HEK293 (cell line): Measurements from ENCODE around the gene PNPLA5.

Experiments
- CTCF ChIA-PET: fragments of 350-600 bp; formaldehyde crosslinking; extraction: SDS; loops from one replicate; lab custom pipeline; 2021; ENCODE audit warnings: antibody characterized with exemption; lab: Yijun Ruan, JAX
- POLR2A ChIA-PET: fragments of 300-600 bp; formaldehyde crosslinking; extraction: SDS; loops from one replicate; lab custom pipeline; 2020; ENCODE audit warnings: antibody characterized with exemption, inconsistent platforms; lab: Yijun Ruan, JAX
- H3K27ac ChIP-seq: fragments of 200-500 bp; sonication (Bioruptor generic); 2 replicates; pipeline ENCODE4 v1.5.1; 2014; ENCODE audit warnings: low read depth, low read length, control low read depth, inconsistent platforms; ENCODE audit errors: extremely low read depth
- H3K36me3 ChIP-seq, 2 experiments: fragments of 200-500 bp in 1 of 2; sonication (Bioruptor generic) in 1 of 2; 1 replicate in 1 of 2; 2 replicates in 1 of 2; pipeline ENCODE4 v1.5.1; 2014 to 2017; ENCODE audit warnings: inconsistent platforms in 2 of 2, low read length in 2 of 2; ENCODE audit not compliant: control insufficient read depth in 2 of 2, insufficient read depth in 1 of 2
- H3K4me1 ChIP-seq: fragments of 200-500 bp; sonication (Bioruptor generic); 2 replicates; pipeline ENCODE4 v1.5.1; 2014; ENCODE audit warnings: mild to moderate bottlenecking, low read length, inconsistent platforms; ENCODE audit not compliant: control insufficient read depth, insufficient read depth
- H3K4me3 ChIP-seq: 2 replicates; pipeline ENCODE4 v1.5.1; 2011; ENCODE audit warnings: low read depth, mild to moderate bottlenecking, control low read depth, low read length, moderate library complexity
- H3K9me3 ChIP-seq: fragments of 200-500 bp; sonication (Bioruptor generic); 2 replicates; pipeline ENCODE4 v1.5.1; 2014; ENCODE audit warnings: low read depth, low read length, inconsistent platforms; ENCODE audit not compliant: control insufficient read depth, insufficient read depth
- EGR2 ChIP-seq: fragments of 450-650 bp; formaldehyde crosslinking; IDR thresholded peaks from 2 replicates; pipeline ENCODE4 v1.5.1; 2016; ENCODE audit warnings: low read depth, missing biosample characterization, missing genetic modification characterization
- GLIS1 ChIP-seq: fragments of 450-650 bp; formaldehyde crosslinking; IDR thresholded peaks from 2 replicates; pipeline ENCODE4 v1.5.1; 2016; ENCODE audit warnings: missing biosample characterization, missing genetic modification characterization
- HOXD13 ChIP-seq: sonication (generic); formaldehyde crosslinking; IDR thresholded peaks from 2 replicates; pipeline ENCODE4 v1.8.0; 2022; ENCODE audit warnings: missing genetic modification reagents, borderline replicate concordance
- KLF1 ChIP-seq: fragments of 450-650 bp; formaldehyde crosslinking; IDR thresholded peaks from 2 replicates; pipeline ENCODE4 v1.5.1; 2016; ENCODE audit warnings: missing biosample characterization, missing genetic modification characterization
- KLF10 ChIP-seq: fragments of 450-650 bp; IDR thresholded peaks from 2 replicates; pipeline ENCODE4 v1.5.1; 2018; ENCODE audit warnings: missing biosample characterization, mild to moderate bottlenecking, missing genetic modification characterization
- KLF16 ChIP-seq: fragments of 450-650 bp; formaldehyde crosslinking; IDR thresholded peaks from 2 replicates; pipeline ENCODE4 v1.5.1; 2017; ENCODE audit warnings: missing biosample characterization, missing genetic modification characterization
- OVOL3 ChIP-seq: fragments of 450-650 bp; formaldehyde crosslinking; IDR thresholded peaks from 2 replicates; pipeline ENCODE4 v1.5.1; 2016; ENCODE audit warnings: missing biosample characterization, missing genetic modification characterization
- PRDM10 ChIP-seq: fragments of 450-650 bp; formaldehyde crosslinking; IDR thresholded peaks from 2 replicates; pipeline ENCODE4 v1.5.1; 2016; ENCODE audit warnings: missing biosample characterization, missing genetic modification characterization
- ZFHX2 ChIP-seq: fragments of 450-650 bp; formaldehyde crosslinking; conservative IDR thresholded peaks from 2 replicates; pipeline ENCODE4 v1.5.1; 2016; ENCODE audit warnings: missing biosample characterization, missing genetic modification characterization
- ZIC2 ChIP-seq: fragments of 450-650 bp; formaldehyde crosslinking; IDR thresholded peaks from 2 replicates; pipeline ENCODE4 v1.5.1; 2016; ENCODE audit warnings: missing biosample characterization, missing genetic modification characterization
- ZNF174 ChIP-seq: fragments of 450-650 bp; formaldehyde crosslinking; IDR thresholded peaks from 2 replicates; pipeline ENCODE4 v1.5.0; 2017; ENCODE audit warnings: missing biosample characterization, mild to moderate bottlenecking, missing genetic modification characterization
- ZNF184 ChIP-seq: fragments of 450-650 bp; IDR thresholded peaks from 2 replicates; pipeline ENCODE4 v1.5.1; 2018; ENCODE audit warnings: missing biosample characterization, mild to moderate bottlenecking, missing genetic modification characterization
- ZNF2 ChIP-seq: fragments of 450-650 bp; formaldehyde crosslinking; IDR thresholded peaks from 2 replicates; pipeline ENCODE4 v1.5.1; 2016; ENCODE audit warnings: missing biosample characterization, missing genetic modification characterization
- ZNF335 ChIP-seq: fragments of 450-650 bp; formaldehyde crosslinking; conservative IDR thresholded peaks from 2 replicates; pipeline ENCODE4 v1.5.1; 2016; ENCODE audit warnings: missing biosample characterization, missing genetic modification characterization
- ZNF473 ChIP-seq: fragments of 450-650 bp; formaldehyde crosslinking; IDR thresholded peaks from 2 replicates; pipeline ENCODE4 v1.5.1; 2017; ENCODE audit warnings: missing biosample characterization, missing genetic modification characterization
- ZNF501 ChIP-seq: fragments of 450-650 bp; formaldehyde crosslinking; IDR thresholded peaks from 2 replicates; pipeline ENCODE4 v1.5.1; 2016; ENCODE audit warnings: missing biosample characterization, missing genetic modification characterization
- ZNF600 ChIP-seq: fragments of 450-650 bp; formaldehyde crosslinking; IDR thresholded peaks from 2 replicates; pipeline ENCODE4 v1.5.1; 2016; ENCODE audit warnings: missing biosample characterization, missing genetic modification characterization
- ZNF623 ChIP-seq: fragments of 450-650 bp; formaldehyde crosslinking; IDR thresholded peaks from 2 replicates; pipeline ENCODE4 v1.5.1; 2016; ENCODE audit warnings: missing biosample characterization, missing genetic modification characterization
- ZNF660 ChIP-seq: fragments of 450-650 bp; IDR thresholded peaks from 2 replicates; pipeline ENCODE4 v1.5.1; 2018; ENCODE audit warnings: missing biosample characterization, mild to moderate bottlenecking, missing genetic modification characterization
- ZNF670 ChIP-seq: fragments of 450-650 bp; formaldehyde crosslinking; IDR thresholded peaks from 2 replicates; pipeline ENCODE4 v1.5.1; 2016; ENCODE audit warnings: missing biosample characterization, missing genetic modification characterization, low read depth
- ZNF777 ChIP-seq: fragments of 450-650 bp; formaldehyde crosslinking; IDR thresholded peaks from 2 replicates; pipeline ENCODE4 v1.5.1; 2017; ENCODE audit warnings: missing biosample characterization, missing genetic modification characterization, borderline replicate concordance
- ZNF785 ChIP-seq: fragments of 450-650 bp; formaldehyde crosslinking; IDR thresholded peaks from 2 replicates; pipeline ENCODE4 v1.5.1; 2016; ENCODE audit warnings: missing biosample characterization, missing genetic modification characterization
- TF ChIP-seq, protein P1 (sequence below): fragments of 450-650 bp; formaldehyde crosslinking; IDR thresholded peaks from 2 replicates; pipeline ENCODE4 v1.5.1; 2016; ENCODE audit warnings: missing biosample characterization, missing genetic modification characterization, low read depth

PNPLA5 gene

GRCh38 chr22:43854121-43854785, 37.6 kb downstream of the PNPLA5 start:
- Histone ChIP-seq H3K27ac (no peak overlapping the region), H3K36me3 (peaks cover 0 to 3% of the 10 kb centered on the region in 2 experiments; a peak in 1 of 3 replicates), H3K9me3 (no peaks in the 10 kb centered on the region; the same call in 1 of the 2 replicates), H3K4me1 (no peaks in the 10 kb centered on the region), H3K4me3 (no peak overlapping the region)
- POLR2A ChIA-PET = interaction anchor here (0.6 kb wide), 1 partner anchor 40 kb away, joined by 5 read pairs; no protein-coding TSS in a partner anchor
- CTCF ChIA-PET = no interaction called here
- TF ChIP-seq ZNF174 (no peak), KLF1 (tag by site-specific recombination) (peak; percentile 82)

DNA sequence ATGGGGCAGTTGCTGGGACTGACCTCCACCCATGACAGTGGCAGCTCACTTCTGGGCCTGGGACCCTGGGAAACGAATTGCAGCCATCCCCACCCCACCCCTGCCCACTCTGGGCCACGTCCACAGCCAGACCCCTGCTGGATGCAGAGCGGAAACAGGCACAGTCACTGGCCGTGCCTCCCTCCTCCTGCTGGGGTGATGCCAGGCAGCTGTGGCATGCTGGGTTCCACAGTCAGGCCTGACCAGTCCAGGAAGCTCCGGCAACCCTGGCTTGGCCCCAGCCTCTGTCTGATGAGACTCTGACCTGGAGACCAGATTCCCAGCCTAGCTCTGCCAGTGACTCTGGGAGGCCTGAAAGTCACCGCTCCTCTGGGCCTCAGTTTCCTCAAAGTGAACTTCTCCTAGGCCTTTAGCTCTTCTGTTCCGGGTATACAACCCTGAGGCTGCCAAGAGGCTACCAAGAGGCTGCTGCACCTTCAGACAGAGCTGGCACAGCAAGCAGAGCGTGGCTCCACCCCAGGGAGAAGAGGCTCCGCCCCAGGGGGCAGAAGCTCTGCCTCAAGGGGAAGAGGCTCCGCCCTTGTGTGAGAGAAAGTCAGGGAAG, 38.4 kb downstream of the PNPLA5 start:
- Histone ChIP-seq H3K9me3 (no peaks in the 10 kb centered on the region; the same call in 1 of the 2 replicates), H3K36me3 (peaks cover 0 to 3% of the 10 kb centered on the region in 2 experiments; a peak in 1 of 3 replicates), H3K4me3 (no peak overlapping the region), H3K4me1 (no peaks in the 10 kb centered on the region), H3K27ac (no peak overlapping the region)
- TF ChIP-seq OVOL3 (tag by site-specific recombination) (no peak), ZNF623 (tag by site-specific recombination) (no peak), KLF16 (no peak), HOXD13 (CRISPR knock-in tag) (no peak), ZNF670 (tag by site-specific recombination) (no peak), ZNF184 (tag by site-specific recombination) (no peak), ZNF785 (tag by site-specific recombination) (no peak)
- CTCF ChIA-PET = interaction anchor here (0.6 kb wide), 1 partner anchor 91 kb away, joined by 3 read pairs; no protein-coding TSS in a partner anchor
- POLR2A ChIA-PET = no interaction called here

GRCh38 chr22:43852573-43853327, 39.1 kb downstream of the PNPLA5 start:
- Histone ChIP-seq H3K27ac (no peak overlapping the region), H3K36me3 (no peaks in the 10 kb centered on the region), H3K4me1 (no peaks in the 10 kb centered on the region), H3K9me3 (no peaks in the 10 kb centered on the region; the same call in 1 of the 2 replicates), H3K4me3 (no peak overlapping the region)
- ChIA-PET POLR2A (interaction anchor here (0.6 to 1.0 kb wide), 2 partner anchors 8 to 20 kb away, joined by 3 read pairs; no protein-coding TSS in a partner anchor), CTCF (interaction anchor here (0.6 kb wide), 1 partner anchor 92 kb away, joined by 3 read pairs; no protein-coding TSS in a partner anchor)
- TF ChIP-seq GLIS1 (no peak), ZNF600 (no peak), ZNF777 (tag by site-specific recombination) (no peak), ZFHX2 (peak; percentile 49), KLF10 (no peak), ZNF501 (tag by site-specific recombination) (no peak), ZNF335 (tag by site-specific recombination) (no peak), ZNF473 (no peak), ZNF660 (no peak), EGR2 (tag by site-specific recombination) (0 out of 2 replicates have a peak, but pooled peaks have one; percentile 7)

DNA sequence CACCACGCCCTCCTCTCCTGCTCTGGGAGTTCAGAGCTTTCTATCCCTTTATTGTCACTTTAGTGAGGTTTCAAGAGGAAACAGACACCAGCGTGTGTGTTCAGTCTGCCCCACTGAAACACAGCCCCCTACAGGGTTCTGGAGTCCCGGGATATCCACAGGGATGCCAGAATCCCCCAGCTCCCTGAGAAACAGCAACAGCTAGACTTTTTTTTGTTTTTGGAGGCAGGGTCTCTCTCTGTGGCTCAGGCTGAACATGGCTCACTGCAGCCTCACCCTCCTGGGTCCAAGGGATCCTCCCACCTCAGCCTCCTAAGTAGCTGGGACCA, 39.9 kb downstream of the PNPLA5 start:
- H3K4me3 ChIP-seq = no peak overlapping the region
- no peaks in the 10 kb centered on the region for H3K36me3 ChIP-seq
- no peaks in the 10 kb centered on the region; the same call in 1 of the 2 replicates for H3K9me3 ChIP-seq
- POLR2A ChIA-PET = interaction anchor here (1.0 kb wide), 1 partner anchor 9 kb away, joined by 3 read pairs; no protein-coding TSS in a partner anchor
- no peak overlapping the region for H3K27ac ChIP-seq
- CTCF ChIA-PET = no interaction called here
- TF ChIP-seq ZIC2 = peak; percentile 55
- TF ChIP-seq ZNF2 (tag by site-specific recombination) = no peak
- no peak for TF ChIP-seq PRDM10 (tag by site-specific recombination)
- TF ChIP-seq, protein P1, sequence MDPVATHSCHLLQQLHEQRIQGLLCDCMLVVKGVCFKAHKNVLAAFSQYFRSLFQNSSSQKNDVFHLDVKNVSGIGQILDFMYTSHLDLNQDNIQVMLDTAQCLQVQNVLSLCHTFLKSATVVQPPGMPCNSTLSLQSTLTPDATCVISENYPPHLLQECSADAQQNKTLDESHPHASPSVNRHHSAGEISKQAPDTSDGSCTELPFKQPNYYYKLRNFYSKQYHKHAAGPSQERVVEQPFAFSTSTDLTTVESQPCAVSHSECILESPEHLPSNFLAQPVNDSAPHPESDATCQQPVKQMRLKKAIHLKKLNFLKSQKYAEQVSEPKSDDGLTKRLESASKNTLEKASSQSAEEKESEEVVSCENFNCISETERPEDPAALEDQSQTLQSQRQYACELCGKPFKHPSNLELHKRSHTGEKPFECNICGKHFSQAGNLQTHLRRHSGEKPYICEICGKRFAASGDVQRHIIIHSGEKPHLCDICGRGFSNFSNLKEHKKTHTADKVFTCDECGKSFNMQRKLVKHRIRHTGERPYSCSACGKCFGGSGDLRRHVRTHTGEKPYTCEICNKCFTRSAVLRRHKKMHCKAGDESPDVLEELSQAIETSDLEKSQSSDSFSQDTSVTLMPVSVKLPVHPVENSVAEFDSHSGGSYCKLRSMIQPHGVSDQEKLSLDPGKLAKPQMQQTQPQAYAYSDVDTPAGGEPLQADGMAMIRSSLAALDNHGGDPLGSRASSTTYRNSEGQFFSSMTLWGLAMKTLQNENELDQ (tag by site-specific recombination) = no peak
- TF ChIP-seq, all 188 proteins: peak for 1
- no peaks in the 10 kb centered on the region for H3K4me1 ChIP-seq
